ENCODE measurements around the gene SLN. TPM values are rescaled to one million over a fixed set of nuclear protein-coding genes. Genes with fewer than 3 reads are reported as not detected.

The SLN gene
- total RNA-seq, 1 experiment from 2014 or later = 0.40 TPM

DNA sequence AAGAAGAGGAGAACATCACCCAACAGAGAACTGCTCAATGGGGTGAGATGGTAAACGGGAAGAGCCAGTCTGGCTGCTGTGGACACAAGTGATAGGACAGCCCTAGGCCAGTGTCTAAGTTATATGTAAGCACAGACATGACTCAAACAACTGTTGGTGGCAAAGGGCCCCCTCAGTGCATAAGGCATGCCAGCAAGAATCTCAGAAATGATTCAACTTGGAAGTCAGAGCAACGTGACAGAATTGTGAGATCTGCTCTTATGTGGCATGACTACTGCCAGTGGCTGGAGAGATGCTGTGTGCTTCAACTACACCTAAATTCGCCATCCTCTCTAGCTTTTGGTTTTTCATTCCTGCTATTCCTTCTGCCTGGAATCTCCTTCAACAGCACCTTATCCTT, 7.4 kb downstream of the SLN start:
- no peaks in the 10 kb centered on the region for H3K27me3 ChIP-seq (ENCODE audit: low read length)
- intact Hi-C loops (cut with micrococcal nuclease) = no loop called here
- H2AFZ ChIP-seq (ENCODE audit: low read length) = no peak overlapping the region
- no peak overlapping the region for H3K4me3 ChIP-seq (ENCODE audit: low read length)
- DNase-seq (peak; percentile 81), ATAC-seq (peak; percentile 29; the same call in 1 of the 2 replicates)
- peaks cover 32% of the 10 kb centered on the region for H3K4me1 ChIP-seq (ENCODE audit: insufficient read depth, low read length)
- H3F3A ChIP-seq (ENCODE audit: low read length, unreplicated experiment) = peaks cover 5% of the 10 kb centered on the region
- CTCF ChIA-PET = no interaction called here
- BruUV-seq (replicated peaks) = no TSS peak
- H3K27ac ChIP-seq (ENCODE audit: low read length) = peak overlapping the region; percentile 63
- POLR2A ChIA-PET (ENCODE audit: unreplicated experiment) = no interaction called here
- no peaks in the 10 kb centered on the region for H4K20me1 ChIP-seq (ENCODE audit: low read length)
- TF ChIP-seq EZH2 (IDR thresholded peaks at IDR 0.05; ENCODE audit: low read length, unreplicated experiment) (no peak), EZH2phosphoT487 (IDR thresholded peaks at IDR 0.05; ENCODE audit: borderline replicate concordance, low read length) (no peak)
- TF ChIP-seq, protein P1, sequence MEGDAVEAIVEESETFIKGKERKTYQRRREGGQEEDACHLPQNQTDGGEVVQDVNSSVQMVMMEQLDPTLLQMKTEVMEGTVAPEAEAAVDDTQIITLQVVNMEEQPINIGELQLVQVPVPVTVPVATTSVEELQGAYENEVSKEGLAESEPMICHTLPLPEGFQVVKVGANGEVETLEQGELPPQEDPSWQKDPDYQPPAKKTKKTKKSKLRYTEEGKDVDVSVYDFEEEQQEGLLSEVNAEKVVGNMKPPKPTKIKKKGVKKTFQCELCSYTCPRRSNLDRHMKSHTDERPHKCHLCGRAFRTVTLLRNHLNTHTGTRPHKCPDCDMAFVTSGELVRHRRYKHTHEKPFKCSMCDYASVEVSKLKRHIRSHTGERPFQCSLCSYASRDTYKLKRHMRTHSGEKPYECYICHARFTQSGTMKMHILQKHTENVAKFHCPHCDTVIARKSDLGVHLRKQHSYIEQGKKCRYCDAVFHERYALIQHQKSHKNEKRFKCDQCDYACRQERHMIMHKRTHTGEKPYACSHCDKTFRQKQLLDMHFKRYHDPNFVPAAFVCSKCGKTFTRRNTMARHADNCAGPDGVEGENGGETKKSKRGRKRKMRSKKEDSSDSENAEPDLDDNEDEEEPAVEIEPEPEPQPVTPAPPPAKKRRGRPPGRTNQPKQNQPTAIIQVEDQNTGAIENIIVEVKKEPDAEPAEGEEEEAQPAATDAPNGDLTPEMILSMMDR (conservative IDR thresholded peaks at IDR 0.05; ENCODE audit: low read depth, low read length) = no peak
- no peaks in the 10 kb centered on the region for H3K36me3 ChIP-seq (ENCODE audit: low read depth, low read length)
- H3K4me2 ChIP-seq (ENCODE audit: low read length) = peak overlapping the region; percentile 45
- H3K79me2 ChIP-seq (ENCODE audit: low read length) = no peaks in the 10 kb centered on the region
- 0 out of 2 replicates have a peak, but pooled peaks cover 3% of the 10 kb centered on the region for H3K9me2 ChIP-seq (replicated peaks; ENCODE audit: low read length)
- H3K9me3 ChIP-seq (ENCODE audit: low read length) = no peaks in the 10 kb centered on the region
- no peak overlapping the region for H3K9ac ChIP-seq (ENCODE audit: low read length)

GRCh38 chr11:107702723-107703122, 9.1 kb downstream of the SLN start:
- Histone ChIP-seq H3K79me2 (ENCODE audit: low read length) (no peaks in the 10 kb centered on the region), H3F3A (ENCODE audit: low read length, unreplicated experiment) (peaks cover 5% of the 10 kb centered on the region), H3K27ac (ENCODE audit: low read length) (no peak overlapping the region), H3K4me2 (ENCODE audit: low read length) (peak overlapping the region; percentile 5; the same call in 1 of the 2 replicates), H3K36me3 (ENCODE audit: low read depth, low read length) (no peaks in the 10 kb centered on the region), H3K9ac (ENCODE audit: low read length) (no peak overlapping the region), H3K4me1 (ENCODE audit: insufficient read depth, low read length) (peaks cover 32% of the 10 kb centered on the region), H4K20me1 (ENCODE audit: low read length) (no peaks in the 10 kb centered on the region), H3K9me2 (replicated peaks; ENCODE audit: low read length) (0 out of 2 replicates have a peak, but pooled peaks cover 3% of the 10 kb centered on the region), H3K9me3 (ENCODE audit: low read length) (no peaks in the 10 kb centered on the region), H3K27me3 (ENCODE audit: low read length) (no peaks in the 10 kb centered on the region), H2AFZ (ENCODE audit: low read length) (no peak overlapping the region), H3K4me3 (ENCODE audit: low read length) (no peak overlapping the region)
- POLR2A ChIA-PET (ENCODE audit: unreplicated experiment) = no interaction called here
- intact Hi-C loops (cut with micrococcal nuclease) = no loop called here
- BruUV-seq (replicated peaks) = no TSS peak
- ATAC-seq (peak; percentile 37), DNase-seq (peak; percentile 45)
- CTCF ChIA-PET = no interaction called here
- TF ChIP-seq EZH2phosphoT487 (IDR thresholded peaks at IDR 0.05; ENCODE audit: borderline replicate concordance, low read length) (no peak), EZH2 (IDR thresholded peaks at IDR 0.05; ENCODE audit: low read length, unreplicated experiment) (no peak)
- TF ChIP-seq, protein P1 (conservative IDR thresholded peaks at IDR 0.05; ENCODE audit: low read depth, low read length) = no peak

DNA sequence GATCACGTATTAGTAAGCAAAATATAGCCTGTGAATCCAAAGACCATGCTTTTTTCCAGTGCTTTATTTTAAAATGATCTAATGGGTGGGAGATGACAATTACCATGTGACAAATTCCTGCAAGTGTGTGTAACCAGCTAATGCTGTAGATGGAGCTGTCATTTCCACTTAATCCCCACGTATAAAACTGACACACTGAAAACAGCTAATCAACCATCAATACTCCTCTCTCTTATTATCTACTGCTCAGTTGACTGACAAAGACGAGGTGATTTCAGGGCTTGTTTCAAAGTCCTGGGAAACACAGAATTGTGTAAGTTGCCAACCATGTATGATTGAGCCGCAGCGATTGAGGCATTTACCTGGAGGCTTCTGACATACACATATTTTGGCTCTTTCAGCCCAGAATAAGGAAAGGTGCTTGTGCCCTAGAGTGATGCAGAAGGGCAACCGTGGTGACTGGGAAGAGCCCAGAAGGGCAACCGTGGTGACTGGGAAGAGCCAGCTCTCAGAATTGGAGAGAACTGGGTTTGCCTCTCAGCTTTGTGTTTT, 9.7 kb downstream of the SLN start:
- ATAC-seq (no peak), DNase-seq (no peak)
- no peak overlapping the region for H3K27ac ChIP-seq (ENCODE audit: low read length)
- ChIA-PET POLR2A (ENCODE audit: unreplicated experiment) (no interaction called here), CTCF (no interaction called here)
- H3K27me3 ChIP-seq (ENCODE audit: low read length) = no peaks in the 10 kb centered on the region
- no peaks in the 10 kb centered on the region for H3K9me3 ChIP-seq (ENCODE audit: low read length)
- no peaks in the 10 kb centered on the region for H3K36me3 ChIP-seq (ENCODE audit: low read depth, low read length)
- H3K4me2 ChIP-seq (ENCODE audit: low read length) = peak overlapping the region; percentile 5; the same call in 1 of the 2 replicates
- H3K4me1 ChIP-seq (ENCODE audit: insufficient read depth, low read length) = peaks cover 32% of the 10 kb centered on the region
- BruUV-seq (replicated peaks) = no TSS peak
- no peak overlapping the region for H2AFZ ChIP-seq (ENCODE audit: low read length)
- intact Hi-C loops (cut with micrococcal nuclease) = no loop called here
- no peak overlapping the region for H3K4me3 ChIP-seq (ENCODE audit: low read length)
- 0 out of 2 replicates have a peak, but pooled peaks cover 3% of the 10 kb centered on the region for H3K9me2 ChIP-seq (replicated peaks; ENCODE audit: low read length)
- H4K20me1 ChIP-seq (ENCODE audit: low read length) = no peaks in the 10 kb centered on the region
- no peak for TF ChIP-seq EZH2phosphoT487 (IDR thresholded peaks at IDR 0.05; ENCODE audit: borderline replicate concordance, low read length)
- TF ChIP-seq EZH2 (IDR thresholded peaks at IDR 0.05; ENCODE audit: low read length, unreplicated experiment) = no peak
- TF ChIP-seq, protein P1 (conservative IDR thresholded peaks at IDR 0.05; ENCODE audit: low read depth, low read length) = no peak
- H3K79me2 ChIP-seq (ENCODE audit: low read length) = no peaks in the 10 kb centered on the region
- H3K9ac ChIP-seq (ENCODE audit: low read length) = no peak overlapping the region
- H3F3A ChIP-seq (ENCODE audit: low read length, unreplicated experiment) = peaks cover 5% of the 10 kb centered on the region
